Left forelimb (tissue), 1 donor: ENCODE results near the gene NAMPT.
"Not testable (repeated sequence)": the region's sequence is repeated elsewhere in the genome, so short reads cannot be mapped to it uniquely, and the experiment has no call there.

Experiments used
- DNase-seq: peaks from one replicate; pipeline ENCODE4 v3.0.0-alpha.2; 2018; ENCODE audit warnings: low spot score

NAMPT gene

DNA sequence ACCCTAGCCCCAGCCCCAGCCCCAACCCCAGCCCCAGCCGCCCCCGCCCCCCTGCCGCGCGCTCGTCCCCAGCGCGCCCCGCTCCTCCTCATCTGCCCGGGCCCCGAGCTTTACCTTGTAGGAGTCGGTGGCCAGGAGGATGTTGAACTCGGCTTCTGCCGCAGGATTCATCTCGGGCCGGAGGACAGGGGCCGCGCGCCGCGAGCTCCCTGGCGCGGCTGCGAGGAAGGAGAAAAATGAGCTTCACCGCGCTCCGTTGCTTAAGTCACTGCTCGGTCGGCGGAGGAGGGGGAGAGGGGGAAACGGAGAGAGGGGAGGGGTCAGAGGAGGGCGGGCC, at the start of gene NAMPT:
Gene NAMPT, minus strand, starts transcription at position 270 of the 337 bp plus-strand sequence. Its CDS starts 99 bp downstream, at position 171.
- DNase-seq, result no peak

DNA sequence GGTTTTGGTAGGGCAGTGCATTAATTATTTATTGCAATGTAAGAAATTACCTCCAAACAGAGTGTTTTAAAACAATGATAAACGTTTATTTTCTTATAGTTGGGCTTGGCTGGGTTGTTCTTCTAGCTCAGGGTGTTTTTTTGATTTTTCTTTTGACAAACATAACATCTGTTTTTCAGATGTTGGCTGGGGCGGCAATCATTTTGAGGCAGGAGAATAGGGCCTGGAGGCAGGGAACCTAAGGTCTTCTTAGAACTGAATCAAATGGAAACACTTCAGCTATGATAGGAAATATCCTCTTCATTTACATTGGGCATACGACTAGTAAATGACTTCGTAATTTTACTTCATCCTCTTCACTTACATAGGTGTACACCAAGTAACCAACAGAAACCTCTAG, 47.4 kb upstream of the NAMPT start:
- no peak for DNase-seq

DNA sequence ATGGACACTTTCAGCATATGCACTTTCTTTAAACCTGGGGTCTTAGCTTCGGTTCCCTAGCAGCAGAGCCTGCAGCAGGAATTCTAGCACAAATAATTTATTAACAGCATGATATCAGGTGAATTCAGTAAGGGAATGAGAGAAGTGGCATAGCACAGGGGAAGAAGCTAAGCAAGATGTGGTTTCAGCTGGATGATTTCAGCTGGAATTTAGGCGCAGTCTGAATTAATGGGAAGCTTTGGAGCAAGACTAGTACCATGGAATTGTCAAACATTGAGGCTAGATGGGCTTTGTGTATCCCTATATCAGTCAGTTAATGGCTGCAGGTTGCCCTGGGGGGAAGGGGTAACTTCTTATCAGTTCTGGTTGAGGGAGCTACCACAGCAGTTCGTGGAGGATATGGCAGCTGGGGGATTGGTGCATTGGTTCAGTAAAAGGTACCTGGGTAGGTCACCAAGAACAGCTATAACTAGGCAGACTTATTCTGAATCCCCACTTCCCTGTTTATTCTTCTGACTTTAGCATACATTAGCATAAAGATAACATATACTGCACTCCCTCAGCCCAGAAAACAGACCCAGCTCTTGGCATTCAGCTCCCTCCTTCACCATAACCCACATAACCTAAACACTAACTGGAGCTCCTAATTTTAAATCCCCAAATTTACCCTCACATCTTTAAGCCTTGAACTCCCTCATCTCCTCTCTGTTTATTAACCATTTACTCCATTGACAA, 46.8 kb upstream of the NAMPT start:
- DNase-seq, result no peak

DNA sequence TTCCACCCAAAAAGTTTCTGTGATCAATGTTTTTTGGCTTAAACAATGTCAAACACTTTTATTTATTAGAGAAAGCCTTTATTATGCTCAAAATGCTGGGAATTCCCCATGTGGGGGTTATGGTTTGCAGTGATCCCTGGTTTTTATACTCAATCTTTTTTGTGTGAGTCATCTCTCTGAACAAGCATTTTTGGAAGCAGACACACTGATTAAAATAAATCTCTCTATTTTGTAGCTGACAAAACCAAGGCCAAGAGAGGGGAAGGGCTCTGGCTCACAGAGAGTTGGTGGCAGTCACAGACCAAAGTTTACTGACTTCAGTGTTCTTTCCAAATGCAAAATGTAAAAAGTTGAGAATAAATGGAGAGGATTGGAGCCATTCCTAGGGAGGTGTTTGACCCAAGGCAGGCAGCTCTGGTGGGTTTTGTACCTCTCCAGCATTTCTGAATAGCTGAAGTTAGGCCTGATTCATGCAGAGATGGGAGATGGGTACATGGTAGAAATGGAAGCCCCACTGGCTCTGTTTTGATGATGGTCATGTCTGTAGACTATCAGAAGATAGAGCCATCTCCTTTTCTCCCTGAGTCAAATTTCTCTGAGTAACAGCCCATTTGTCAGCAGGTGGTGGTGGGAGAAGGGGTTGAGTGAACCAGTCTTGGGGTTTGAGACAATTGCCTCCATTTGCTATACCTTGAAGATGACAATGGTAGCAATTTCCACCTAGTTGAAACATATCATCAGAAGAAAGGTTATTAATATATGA, 45.4 kb upstream of the NAMPT start:
- no peak for DNase-seq

DNA sequence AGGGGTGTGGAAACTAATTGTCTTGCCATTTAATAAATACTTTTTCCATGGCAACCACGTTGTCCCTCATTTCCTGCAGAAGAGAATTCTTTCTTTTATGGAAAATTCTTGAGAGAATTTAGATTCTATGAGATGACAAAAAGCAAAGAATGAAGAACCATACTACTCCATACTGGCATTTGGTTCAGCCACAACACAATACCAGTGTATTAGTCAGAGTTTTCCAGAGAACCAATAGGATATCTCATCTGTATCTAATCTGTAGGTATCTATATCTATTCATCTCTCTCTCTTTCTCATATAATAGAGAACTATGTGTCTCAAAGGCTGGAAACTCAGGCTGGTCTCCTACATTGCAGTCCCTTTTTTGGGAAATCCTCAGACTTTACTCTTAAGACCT, 44.6 kb upstream of the NAMPT start:
- no peak for DNase-seq

DNA sequence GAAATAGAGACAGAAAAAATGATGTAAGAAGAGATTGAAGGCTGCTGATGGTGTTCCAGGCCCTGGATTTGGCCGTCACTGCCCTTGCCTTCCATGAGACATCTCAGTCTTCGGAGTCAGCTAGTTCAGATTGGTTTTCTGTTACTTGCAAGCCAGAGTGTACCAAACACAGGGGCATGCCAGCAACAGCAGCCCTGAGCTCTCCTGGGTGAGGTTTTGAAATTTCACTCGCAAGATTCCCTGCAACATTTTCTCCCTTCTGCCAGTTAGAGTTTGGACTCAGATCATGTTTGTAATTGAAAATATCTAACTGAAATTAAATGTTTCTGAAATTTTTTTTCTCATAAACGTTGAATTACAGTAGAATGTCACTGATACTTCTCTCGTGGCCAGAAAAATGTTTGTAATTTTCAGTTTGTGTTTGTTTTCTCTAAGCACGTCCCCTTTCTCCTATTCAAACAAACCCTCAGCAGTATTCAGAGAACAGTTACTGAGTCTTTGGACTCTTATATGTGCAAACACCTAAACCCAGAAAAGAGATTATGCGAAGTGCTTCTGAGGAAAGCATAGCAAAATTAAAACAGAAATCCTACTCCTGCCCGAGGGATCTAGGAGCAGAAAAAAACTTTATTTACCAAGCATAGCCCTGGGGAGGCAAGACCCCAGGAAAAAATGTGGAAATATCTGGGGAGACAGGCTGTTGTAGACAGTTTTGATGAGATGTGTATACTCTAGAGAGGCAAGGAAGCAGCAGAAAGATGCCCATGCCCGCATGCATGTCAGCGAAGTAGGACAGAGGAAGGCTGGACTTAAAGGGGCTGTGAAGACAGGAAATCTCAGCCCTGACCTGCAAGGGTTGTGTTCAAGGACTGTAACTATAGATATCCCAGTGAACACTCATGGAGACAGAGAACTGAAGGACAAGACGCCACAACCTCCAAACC, 43.0 kb upstream of the NAMPT start:
- DNase-seq, result no peak

DNA sequence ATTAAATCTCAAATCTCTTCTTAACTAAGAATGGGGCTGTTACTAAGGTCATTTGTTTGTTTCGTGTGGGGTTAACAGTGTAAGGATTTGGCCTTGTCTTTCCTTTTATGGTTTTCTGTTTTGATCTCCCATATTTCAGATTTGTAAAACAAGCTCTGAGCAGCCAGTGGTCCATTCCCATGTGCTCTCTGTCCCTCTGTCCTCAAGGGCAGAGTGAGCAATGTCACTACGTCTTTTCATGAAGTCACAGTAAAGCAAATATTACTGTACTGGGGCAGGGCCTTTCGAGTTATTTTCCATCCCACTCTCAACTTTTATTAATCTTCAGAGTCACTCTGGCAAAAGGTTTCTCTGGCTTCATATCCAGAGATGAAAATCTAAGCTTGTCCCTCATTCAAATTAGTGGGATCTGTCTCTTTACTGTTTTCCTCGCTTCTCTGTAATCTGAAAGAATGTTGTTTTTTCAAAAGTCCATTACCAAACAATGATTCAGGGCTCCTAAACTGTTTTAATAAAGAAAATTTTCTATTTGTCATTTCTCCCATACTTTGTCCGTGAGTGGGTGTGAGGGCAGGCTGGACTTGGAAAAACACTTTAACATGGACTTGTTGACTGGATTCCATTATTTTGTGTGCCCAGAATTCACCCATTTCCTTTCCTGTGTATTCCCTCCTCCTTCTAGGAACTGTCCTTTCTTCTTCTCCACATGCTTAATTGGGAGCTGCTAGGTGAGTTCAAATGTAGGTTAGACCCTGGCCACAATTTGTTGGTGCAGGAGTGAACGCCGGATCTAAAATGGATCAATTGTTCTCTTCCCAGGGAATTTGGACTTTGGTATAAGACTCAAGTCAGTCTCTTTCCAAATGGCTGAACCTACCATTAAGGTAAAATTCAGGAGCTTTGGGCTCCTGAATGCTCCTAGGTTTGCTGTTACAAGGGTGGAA, 42.1 kb upstream of the NAMPT start:
- DNase-seq, result no peak

DNA sequence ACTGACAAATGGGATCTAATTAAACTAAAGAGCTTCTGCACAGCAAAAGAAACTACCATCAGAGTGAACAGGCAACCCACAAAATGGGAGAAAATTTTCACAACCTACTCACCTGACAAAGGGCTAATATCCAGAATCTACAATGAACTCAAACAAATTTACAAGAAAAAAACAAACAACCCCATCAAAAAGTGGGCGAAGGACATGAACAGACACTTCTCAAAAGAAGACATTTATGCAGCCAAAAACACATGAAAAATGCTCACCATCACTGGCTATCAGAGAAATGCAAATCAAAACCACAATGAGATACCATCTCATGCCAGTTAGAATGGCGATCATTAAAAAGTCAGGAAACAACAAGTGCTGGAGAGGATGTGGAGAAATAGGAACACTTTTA, 39.7 kb upstream of the NAMPT start:
- not testable (repeated sequence) for DNase-seq

DNA sequence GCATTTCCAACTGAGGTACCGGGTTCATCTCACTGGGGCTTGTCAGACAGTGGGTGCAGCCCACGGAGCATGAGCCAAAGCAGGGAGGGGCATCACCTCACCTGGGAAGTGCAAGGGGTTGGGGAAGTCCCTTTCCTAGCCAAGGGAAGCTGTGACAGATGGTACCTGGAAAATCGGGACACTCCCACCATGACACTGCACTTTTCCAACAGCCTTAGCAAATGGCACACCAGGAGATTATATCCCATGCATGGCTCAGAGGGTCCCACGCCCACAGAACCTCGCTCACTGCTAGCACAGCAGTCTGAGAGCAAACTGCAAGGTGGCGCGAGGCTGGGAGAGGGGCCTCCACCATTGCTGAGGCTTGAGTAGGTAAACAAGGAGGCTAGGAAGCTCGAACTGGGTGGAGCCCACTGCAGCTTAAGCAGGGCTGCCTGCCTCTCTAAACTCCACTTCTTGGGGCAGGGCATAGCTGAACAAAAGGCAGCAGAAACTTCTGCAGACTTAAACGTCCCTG, 35.5 kb upstream of the NAMPT start:
- DNase-seq, result not testable (repeated sequence)

DNA sequence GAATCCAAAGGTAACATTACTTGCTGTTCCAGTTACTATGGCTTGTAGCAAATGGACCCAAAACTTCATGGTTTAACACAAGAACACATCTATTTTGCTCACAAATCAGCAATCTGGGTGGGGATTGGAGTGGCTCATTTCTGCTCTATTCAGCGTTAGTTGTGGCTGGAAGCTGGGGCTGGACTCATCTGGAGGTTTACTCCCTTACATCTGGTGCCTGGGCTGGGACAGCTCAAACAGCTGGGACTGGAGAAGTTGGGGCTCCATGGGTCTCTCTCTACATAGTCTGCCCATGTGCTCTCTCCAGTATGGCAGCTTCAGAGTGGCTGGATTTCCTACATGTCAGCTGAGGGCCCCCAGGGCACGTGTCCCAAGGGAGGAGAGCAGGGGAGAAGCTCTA, 33.7 kb upstream of the NAMPT start:
- DNase-seq, result no peak

DNA sequence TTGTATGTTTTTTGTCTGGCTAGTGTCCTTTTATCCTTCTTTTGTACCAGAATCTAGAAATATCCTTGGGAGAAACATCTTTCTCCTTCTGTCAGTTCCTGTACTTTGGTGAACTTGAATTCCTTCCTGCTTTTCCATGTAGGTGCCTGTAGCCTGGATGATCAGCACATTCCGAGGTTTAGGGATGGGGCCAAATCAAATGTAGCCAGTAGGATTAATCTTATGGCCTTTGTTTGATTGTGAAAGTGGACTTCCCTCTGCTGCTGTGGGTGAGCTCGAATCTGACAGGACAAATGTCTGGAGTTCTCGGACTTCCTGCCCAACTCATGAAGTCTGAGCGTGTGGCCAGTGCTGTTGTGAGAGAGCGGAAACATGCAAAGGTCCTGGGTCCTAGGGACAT, 33.2 kb upstream of the NAMPT start:
- DNase-seq, result no peak

DNA sequence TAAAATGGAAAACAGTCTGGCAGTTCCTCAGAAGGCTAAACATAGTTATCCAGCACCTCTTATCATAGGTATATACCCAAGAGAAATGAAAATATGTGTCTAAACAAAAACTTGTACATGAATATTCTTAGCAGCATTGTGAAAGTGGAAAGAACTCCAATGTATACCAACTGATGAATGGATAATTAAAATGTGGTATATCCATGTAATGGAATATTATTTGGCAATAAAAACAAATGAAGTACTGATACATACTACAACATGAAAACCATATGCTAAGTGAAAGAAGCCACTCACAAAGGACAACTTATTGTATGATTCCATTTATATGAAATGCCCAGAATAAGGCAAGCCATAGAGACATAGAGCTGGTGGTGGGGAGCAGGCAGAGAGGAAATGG, 32.2 kb upstream of the NAMPT start:
- no peak for DNase-seq

DNA sequence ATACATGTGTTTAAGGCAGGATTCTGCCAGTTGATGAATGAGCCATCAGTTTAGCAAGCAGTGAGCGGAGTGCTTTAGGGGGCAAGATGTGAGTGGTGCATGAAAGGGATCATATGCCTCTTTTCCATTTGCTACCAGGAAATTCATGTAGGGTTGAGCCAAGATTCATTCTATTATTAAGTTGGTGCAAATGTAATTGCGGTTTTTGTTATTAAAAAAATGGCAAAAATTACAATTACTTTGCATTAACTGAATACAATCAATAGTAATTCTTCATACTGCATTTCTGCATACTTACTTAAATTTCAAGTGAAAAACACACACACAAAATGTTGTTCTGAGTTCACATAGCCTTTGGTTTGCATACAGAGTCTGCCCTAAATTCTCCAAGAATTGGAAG, 30.1 kb upstream of the NAMPT start:
- no peak for DNase-seq

DNA sequence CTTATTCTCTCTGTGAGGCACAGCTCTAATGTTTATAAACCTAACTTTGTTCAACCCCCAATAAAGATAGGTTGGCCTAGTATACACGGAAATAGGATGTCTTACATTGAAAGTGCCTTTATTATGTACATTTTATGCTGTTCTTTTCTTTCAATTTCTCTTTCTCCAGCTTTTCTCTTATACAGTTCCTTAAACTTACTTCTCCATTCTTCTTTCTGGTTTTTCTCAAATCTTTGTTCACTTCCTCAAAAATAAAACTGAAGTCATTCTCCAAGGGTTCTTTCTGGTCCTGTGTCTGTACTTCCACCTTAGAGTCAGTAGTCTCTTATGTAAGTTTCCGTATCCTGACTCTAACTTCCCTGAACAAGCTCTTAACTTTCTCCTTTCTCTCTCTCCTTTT, 29.2 kb upstream of the NAMPT start:
- no peak for DNase-seq

DNA sequence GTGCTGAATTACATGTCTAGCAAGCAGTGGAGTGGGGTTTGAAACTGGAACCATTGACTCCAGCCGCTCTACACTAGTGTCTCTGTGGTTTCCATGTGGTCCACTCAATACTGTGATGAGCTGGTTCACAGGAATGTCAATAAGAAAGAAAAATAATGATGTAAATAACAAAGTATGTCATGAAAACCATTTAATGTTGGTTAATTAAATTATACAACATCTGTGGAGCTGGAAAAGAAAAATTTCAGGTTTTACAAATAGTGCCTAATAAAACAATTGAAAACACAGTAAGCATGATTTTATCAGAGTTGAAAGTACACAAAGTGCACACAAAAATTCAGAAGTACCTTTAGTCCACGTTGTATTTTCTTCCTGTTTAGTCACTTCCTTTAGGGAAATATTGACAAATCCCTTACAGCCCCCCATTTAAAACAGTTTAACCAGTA, 28.7 kb upstream of the NAMPT start:
- DNase-seq, result no peak

DNA sequence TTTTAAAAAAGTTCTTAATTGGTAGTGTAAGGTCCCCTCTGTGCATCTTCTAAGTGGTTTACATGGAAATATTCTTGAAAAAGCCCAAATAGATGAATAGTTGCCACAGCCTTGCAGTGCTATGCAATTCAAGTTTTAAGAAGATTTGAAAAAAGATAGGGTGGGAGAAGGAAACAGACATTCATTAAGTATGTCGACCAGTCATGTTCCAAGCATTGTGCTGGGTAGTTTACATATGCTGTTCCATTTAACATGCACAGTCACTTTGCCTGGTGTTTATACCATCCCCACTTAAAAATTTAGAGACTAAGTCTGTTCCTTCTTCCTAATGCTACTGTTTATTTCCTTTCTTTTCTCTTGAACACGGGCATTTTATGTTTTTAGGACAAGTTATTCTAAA, 28.1 kb upstream of the NAMPT start:
- DNase-seq, result no peak

DNA sequence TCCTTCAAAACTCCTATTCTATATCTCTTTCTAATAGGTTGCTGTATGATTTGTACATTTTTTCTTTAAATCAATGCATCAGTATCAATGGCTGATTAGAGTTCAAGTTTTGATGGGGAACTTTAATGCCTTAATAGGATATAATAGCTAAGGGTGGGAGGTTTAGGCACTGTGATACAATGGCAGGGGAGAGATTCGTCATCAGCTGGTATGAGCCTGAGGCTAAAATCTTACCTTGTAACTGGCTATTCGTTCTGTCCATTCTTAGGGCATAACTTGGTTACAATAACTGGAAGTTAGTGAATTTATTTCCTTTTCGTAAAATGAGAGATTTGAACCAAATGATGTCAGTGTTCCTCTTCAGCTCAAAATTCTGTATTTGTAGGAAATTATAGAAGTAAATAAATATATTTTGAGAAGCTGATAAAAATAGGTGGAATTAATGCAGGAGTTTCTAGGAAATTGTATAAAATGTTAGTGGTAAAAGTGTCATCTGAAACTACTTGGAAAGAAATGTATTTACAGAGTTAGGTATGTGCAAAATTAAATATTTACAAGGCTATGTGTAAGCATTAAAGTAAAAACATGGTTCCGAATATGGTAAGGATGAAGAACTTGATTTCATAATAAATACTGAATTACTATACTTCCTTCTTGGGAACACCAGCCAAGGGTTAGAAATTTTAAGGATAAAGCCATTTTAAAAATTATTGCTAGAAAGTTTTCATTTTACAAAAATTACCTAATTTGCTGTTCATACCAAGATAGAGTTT, 27.5 kb upstream of the NAMPT start:
- no peak for DNase-seq

DNA sequence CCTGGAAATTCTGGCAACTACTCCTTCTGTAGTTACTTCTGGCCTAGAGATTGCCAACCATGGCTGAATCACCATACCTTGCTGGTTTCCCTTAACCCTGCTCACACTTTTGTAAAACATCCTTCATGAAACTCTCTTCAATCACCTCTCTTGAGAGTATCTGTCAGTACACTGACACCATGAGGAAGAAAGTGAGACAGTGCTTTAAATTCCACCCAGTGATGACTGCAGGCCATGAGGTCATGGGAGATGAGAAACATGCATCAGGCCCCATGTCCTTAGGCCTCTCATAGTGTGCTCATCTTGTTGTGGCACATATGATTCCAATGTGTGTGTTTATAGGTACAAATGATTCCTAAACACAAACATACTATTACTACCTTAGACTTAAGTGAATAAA, 24.6 kb upstream of the NAMPT start:
- no peak for DNase-seq

DNA sequence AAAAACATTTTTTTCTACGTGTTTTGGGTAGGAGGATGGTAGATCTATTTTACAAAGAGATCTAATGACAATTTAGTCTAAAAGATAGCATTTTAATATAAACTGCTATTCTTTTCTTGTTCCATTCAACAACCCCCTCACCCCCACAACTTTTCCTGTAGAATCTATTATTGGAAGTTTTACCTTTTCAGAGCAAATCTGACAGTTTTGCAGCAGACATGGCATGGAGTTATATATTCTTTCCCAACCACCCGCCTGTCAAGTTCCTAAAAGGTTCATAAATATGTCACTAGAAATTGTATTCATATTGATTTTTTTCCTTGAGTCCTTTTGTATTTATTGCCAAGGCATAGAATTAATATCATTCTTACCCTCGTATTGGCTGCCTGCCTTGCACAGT, 21.5 kb upstream of the NAMPT start:
- DNase-seq, result no peak

DNA sequence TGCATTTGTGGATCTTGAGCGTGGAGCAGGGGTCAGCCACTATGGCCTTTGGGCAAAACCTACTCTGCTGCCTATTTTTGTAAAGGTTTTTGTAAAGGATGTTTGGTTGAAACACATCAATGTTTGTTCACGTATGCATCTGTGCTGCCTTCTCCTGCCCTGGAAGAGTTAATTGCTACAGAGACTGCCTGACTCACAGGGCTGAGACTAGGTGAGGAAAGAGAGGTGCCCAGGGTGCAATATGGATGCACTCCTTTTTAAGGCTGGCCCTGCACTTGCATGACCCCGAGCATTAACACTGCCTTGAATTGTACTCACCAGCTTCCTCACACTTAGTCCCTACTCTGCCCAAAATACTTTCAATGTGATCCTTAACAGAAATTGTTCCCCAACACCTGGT, 20.9 kb upstream of the NAMPT start:
- DNase-seq, result no peak
